Spleen (tissue), 7 donors: ENCODE measurements around the gene LPCAT2.

ENCODE experiments used
- CTCF ChIP-seq, 11 experiments: fragments of 200-600 bp in 7 of 11; fragments of 450-650 bp in 4 of 11; sonication (generic) in 4 of 11; IDR thresholded peaks in 8 of 11; conservative IDR thresholded peaks in 3 of 11; 1 replicate in 7 of 11; 2 replicates in 4 of 11; pipeline versions ENCODE4 v1.4.0 to v1.8.0; 2016 to 2021; ENCODE audit warnings: antibody characterized with exemption in 11 of 11, inconsistent platforms in 4 of 11, mild to moderate bottlenecking in 1 of 11
- POLR2A ChIP-seq, 3 donors: fragments of 450-650 bp; IDR thresholded peaks; one replicate each; pipeline ENCODE4 v1.5.1; 2017; ENCODE audit warnings: antibody characterized with exemption in 3 of 3, mild to moderate bottlenecking in 1 of 3
- POLR2AphosphoS5 ChIP-seq, 3 donors: sonication (generic); formaldehyde crosslinking; IDR thresholded peaks; one replicate each; pipeline ENCODE4 v1.5.1; 2017; ENCODE audit warnings: antibody characterized with exemption in 3 of 3
- donor health status: DM: no; HTN: no; CAD: no; lungs with moderate emphysema.
- donor health status: DM: no; HTN: no; CAD: no.
- donor health status: DM: no; HTN: no; CAD: no.

GRCh38 chr16:55576384-55576783 is 67.5 kb downstream of the LPCAT2 start:
- TF ChIP-seq CTCF (IDR thresholded peaks at IDR 0.05 in 8 of 11, conservative IDR thresholded peaks at IDR 0.05 in 3 of 11) (no peak), POLR2A (IDR thresholded peaks at IDR 0.05) (no peak), POLR2AphosphoS5 (IDR thresholded peaks at IDR 0.05) (no peak)
